Ovary (tissue), 9 donors: ENCODE results near the gene KLHDC8B. TPM values are rescaled to one million over a fixed set of nuclear protein-coding genes. Genes with fewer than 3 reads are reported as not detected.

ENCODE experiments used
- DNase-seq, 5 donors: peaks; one replicate each; pipeline ENCODE4 v3.0.0-alpha.2; 2019 to 2020
- H3K27ac ChIP-seq, 2 donors: fragments of 200-600 bp; one replicate each; pipeline versions ENCODE4 v1.5.1 to v1.8.0; 2019 to 2022
- H3K27me3 ChIP-seq: fragments of 200-600 bp; one replicate; pipeline ENCODE4 v1.8.0; 2022
- H3K36me3 ChIP-seq: fragments of 200-600 bp; sonication (generic); one replicate; pipeline ENCODE4 v1.5.1; 2019
- H3K4me1 ChIP-seq: one replicate; pipeline ENCODE4 v1.8.1; 2013; ENCODE audit warnings: mild to moderate bottlenecking, moderate library complexity; ENCODE audit not compliant: insufficient read depth
- H3K4me3 ChIP-seq: fragments of 200-600 bp; sonication (generic); one replicate; pipeline ENCODE4 v1.5.1; 2017
- H3K9me3 ChIP-seq, 2 donors: fragments of 200-600 bp in 1 of 2; sonication (generic) in 1 of 2; one replicate each; pipeline versions ENCODE4 v1.5.1 to v1.8.1; 2013 to 2019; ENCODE audit warnings: mild to moderate bottlenecking in 1 of 2, moderate library complexity in 1 of 2
- CTCF ChIP-seq, 3 donors: fragments of 450-650 bp in 2 of 3; fragments of 200-600 bp in 1 of 3; IDR thresholded peaks; one replicate each; pipeline versions ENCODE4 v1.5.1 to v1.8.0; 2016 to 2022; ENCODE audit warnings: antibody characterized with exemption in 3 of 3, mild to moderate bottlenecking in 1 of 3
- EP300 ChIP-seq: sonication (generic); formaldehyde crosslinking; IDR thresholded peaks from one replicate; pipeline ENCODE4 v1.6.1; 2017; ENCODE audit warnings: antibody characterized with exemption
- POLR2A ChIP-seq: fragments of 450-650 bp; IDR thresholded peaks from one replicate; pipeline ENCODE4 v1.6.1; 2017; ENCODE audit warnings: antibody characterized with exemption, mild to moderate bottlenecking, moderate library complexity
- whole genome bisulfite sequencing, 3 donors: extraction: QIAGEN DNeasy Blood & Tissue Kit in 1 of 3; methylation state at CpG; one replicate each; pipeline versions ENCODE4 v1.1.5 to v1.1.7; 2013 to 2017; 5-methylcytosine and 5-hydroxymethylcytosine counted together
- intact Hi-C, 4 donors: fragments of 100-400 bp; cut with DNase I; formaldehyde crosslinking; loops; one replicate each; pipeline versions ENCODE4 v1.11.0 to v1.15.1; 2022 to 2023
- polyA plus RNA-seq, 2 donors: library from polyadenylated mRNA; stranded (reverse); fragments of 200-250 nt in 1 of 2; fragments of 350-450 nt in 1 of 2; fragmentation: Illumina TruSeq in 1 of 2; extraction: RNeasy Lipid Tissue Mini Kit (QIAGEN cat#74804) in 1 of 2; gene quantifications; one replicate each; pipeline ENCODE4 v1.2.3, GENCODE V29; 2013 to 2014
- total RNA-seq, 7 donors: library from RNA; depleted of rRNA in 2 of 7; stranded (reverse); fragments of >200 nt in 2 of 7; fragmentation: NEBNext Ultra II Directional in 3 of 7; extraction: Animal tissue kit (Norgen Biotek cat#: 25700) in 3 of 7; gene quantifications; one replicate each; pipeline versions ENCODE4 v1.1.0 to v1.2.4, GENCODE V29; 2016 to 2023
- donor health status: DM: no; HTN: no; CAD: no; lungs with moderate emphysema.
- donor health status: DM: no; HTN: no; CAD: no.
- donor health status: Bipolar disorder and iron deficiency.
- donor health status: DM: yes; HTN: yes; CAD: no.
- donor health status: DM: no; HTN: no; CAD: no.
- donor health status: DM: yes; HTN: yes; CAD: no.

Gene KLHDC8B
- total and polyA plus RNA-seq, 9 donors = 67.1 to 244 (median 109) TPM

DNA sequence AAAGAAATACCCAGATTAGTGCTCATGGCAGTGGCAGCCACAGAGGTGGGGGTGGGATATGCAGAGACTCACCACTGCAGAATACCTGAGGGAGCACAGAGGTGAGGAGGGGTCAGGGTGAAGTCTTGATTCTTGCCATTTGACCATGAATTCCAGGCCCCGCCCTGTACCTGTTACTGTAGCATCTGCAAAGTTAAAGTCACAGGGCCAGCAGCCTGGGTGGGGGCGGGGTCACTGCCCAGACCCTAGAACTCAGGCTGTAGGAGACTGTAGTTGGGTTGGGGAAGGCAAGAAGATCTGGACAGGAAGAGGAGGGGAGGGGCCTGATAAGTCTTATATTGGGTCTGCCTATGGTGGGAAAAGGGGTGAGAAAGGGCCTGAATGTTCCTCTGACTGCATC, 19.8 kb upstream of the KLHDC8B start:
- H3K27ac ChIP-seq = no peak overlapping the region
- no peaks in the 10 kb centered on the region for H3K27me3 ChIP-seq
- TF ChIP-seq CTCF (IDR thresholded peaks at IDR 0.05) (no peak), POLR2A (no peak), EP300 (no peak)
- H3K9me3 ChIP-seq = no peaks in the 10 kb centered on the region
- no peak for DNase-seq
- no peak overlapping the region for H3K4me3 ChIP-seq
- no peaks in the 10 kb centered on the region for H3K36me3 ChIP-seq
- 84 to 91% (median 86%) methylated on average over 2 of the region's 2 CpGs for WGBS, 3 donors
- H3K4me1 ChIP-seq = no peaks in the 10 kb centered on the region
- intact Hi-C loops = no loop called here

GRCh38 chr3:49153349-49153912, 18.0 kb upstream of the KLHDC8B start:
- WGBS, 3 donors = 82 to 91% (median 89%) methylated on average over 3 of the region's 3 CpGs
- H3K27ac ChIP-seq = no peak overlapping the region
- no peak for DNase-seq
- intact Hi-C loops = no loop called here
- no peaks in the 10 kb centered on the region for H3K27me3 ChIP-seq
- no peaks in the 10 kb centered on the region for H3K9me3 ChIP-seq
- no peak overlapping the region for H3K4me3 ChIP-seq
- TF ChIP-seq POLR2A (no peak), EP300 (no peak), CTCF (IDR thresholded peaks at IDR 0.05) (no peak)
- no peaks in the 10 kb centered on the region for H3K4me1 ChIP-seq
- no peaks in the 10 kb centered on the region for H3K36me3 ChIP-seq

GRCh38 chr3:49157289-49157688, 14.1 kb upstream of the KLHDC8B start:
- Histone ChIP-seq H3K4me3 (no peak overlapping the region), H3K36me3 (no peaks in the 10 kb centered on the region), H3K27ac (no peak overlapping the region), H3K27me3 (no peaks in the 10 kb centered on the region), H3K9me3 (no peaks in the 10 kb centered on the region), H3K4me1 (no peaks in the 10 kb centered on the region)
- intact Hi-C loops = no loop called here
- no peak for DNase-seq
- 33 to 43% (median 35%) methylated on average over 1 of the region's 1 CpG for WGBS, 3 donors
- no peak for TF ChIP-seq CTCF (IDR thresholded peaks at IDR 0.05)
- no peak for TF ChIP-seq EP300
- no peak for TF ChIP-seq POLR2A

- no peaks in the 10 kb centered on the region for H3K9me3 ChIP-seq
- intact Hi-C loops = no loop called here
- no peaks in the 10 kb centered on the region for H3K27me3 ChIP-seq
- no peaks in the 10 kb centered on the region for H3K4me1 ChIP-seq
- 61 to 69% (median 64%) methylated on average over 5 of the region's 5 CpGs for WGBS, 3 donors
- no peak for DNase-seq
- no peak overlapping the region for H3K4me3 ChIP-seq
- H3K27ac ChIP-seq = no peak overlapping the region
- no peak for TF ChIP-seq POLR2A
- no peak for TF ChIP-seq CTCF (IDR thresholded peaks at IDR 0.05)
- TF ChIP-seq EP300 = no peak
- no peaks in the 10 kb centered on the region for H3K36me3 ChIP-seq
These were observed 13.2 kb upstream of the KLHDC8B start for GRCh38 chr3:49158103-49158709.
